Measurements from ENCODE around the gene GRIN3A.

GRIN3A gene

DNA sequence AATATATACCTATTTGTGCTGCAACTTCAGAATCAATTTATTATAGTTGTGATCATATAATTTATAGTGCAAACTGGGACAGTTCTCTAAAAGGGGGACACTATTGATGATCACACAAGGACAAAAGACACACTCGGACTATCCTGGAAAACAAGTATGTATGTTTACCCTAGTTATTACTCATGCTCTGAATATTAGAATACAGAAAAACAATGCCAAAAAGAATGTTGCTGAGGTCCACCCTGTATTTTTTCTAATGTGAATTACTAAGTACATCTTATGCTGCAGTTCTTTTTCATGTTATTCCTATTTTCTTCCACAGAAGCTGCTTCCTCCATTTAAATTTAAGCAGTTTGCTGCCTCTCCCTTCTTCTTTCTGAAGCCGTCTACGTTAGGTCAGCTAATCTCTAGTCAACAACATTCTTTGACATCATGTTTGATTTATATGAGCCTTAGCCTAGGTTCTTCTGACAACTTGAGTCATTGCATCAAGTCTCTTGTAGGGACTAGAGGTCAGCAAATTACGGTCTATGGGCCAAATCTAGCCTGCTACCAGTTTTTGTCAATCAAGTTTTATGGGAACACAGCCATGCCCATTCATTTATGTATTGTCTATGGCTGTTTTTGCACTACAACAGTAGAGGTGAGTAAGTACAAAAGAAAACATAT is 103.6 kb downstream of the GRIN3A start:
- DNase-seq = no peak
- no peak for TF ChIP-seq GATA1 (IDR thresholded peaks at IDR 0.05; ENCODE audit: low read depth, low read length)
- no peak for TF ChIP-seq POLR2A (IDR thresholded peaks at IDR 0.05; ENCODE audit: low read length)

DNA sequence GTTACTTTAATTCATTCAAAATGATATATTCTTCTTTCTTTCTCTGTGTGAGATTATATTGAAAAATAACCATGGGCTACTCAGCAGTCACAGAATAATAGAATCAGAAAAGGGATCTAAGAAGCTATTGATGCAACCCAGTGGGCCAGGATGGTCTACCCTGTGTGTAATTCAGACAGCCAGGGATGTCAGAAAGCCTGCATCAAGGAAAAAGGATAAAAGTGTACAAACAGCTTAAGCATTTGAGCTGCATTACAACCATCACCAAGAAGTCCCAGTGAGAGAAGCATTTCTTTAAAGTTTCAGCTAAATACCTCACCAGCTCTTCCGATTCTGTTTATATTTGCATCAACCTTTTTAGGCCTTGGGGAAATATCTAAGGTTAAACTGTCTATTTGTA is 105.8 kb downstream of the GRIN3A start:
- no peak for DNase-seq
- TF ChIP-seq POLR2A (IDR thresholded peaks at IDR 0.05; ENCODE audit: low read length) (no peak), GATA1 (IDR thresholded peaks at IDR 0.05; ENCODE audit: low read depth, low read length) (no peak)

DNA sequence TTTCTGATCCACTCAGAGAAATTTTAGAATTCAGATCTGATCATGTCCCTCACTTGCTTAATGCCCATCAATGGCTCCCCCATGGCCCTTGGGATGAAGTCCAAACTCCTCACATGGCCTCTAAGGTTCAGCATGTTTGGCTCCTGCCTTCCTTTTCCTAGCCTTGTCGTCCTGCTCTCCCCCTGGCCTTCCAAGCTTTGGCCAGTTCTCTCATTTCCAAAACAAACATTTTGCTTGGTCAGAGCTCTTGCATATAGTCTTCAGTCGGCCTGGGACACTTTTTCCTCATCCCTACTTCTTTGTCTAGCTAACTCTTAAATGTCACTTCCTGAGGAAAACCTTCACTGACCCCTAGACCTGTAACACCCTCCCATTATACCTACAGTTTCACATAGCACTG is 106.6 kb downstream of the GRIN3A start:
- no peak for DNase-seq
- no peak for TF ChIP-seq GATA1 (IDR thresholded peaks at IDR 0.05; ENCODE audit: low read depth, low read length)
- TF ChIP-seq POLR2A (IDR thresholded peaks at IDR 0.05; ENCODE audit: low read length) = no peak

DNA sequence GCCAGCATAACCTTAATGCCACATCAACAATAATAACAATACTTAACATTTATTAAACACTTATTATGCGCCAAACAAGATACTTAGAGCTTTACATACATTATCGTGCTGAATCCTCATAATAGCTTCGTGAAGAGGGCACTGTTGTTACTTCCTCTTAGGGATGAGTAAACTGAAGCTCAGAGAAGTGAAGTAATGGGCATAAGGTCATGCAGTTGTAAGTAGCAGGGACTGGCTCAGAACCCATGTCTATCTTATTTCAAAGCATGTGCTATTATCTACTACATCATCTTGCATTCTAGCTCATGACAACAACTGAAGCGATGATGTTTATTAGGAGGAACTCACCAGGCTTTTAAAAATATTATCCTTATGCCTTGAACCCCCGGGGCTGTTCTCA is 108.8 kb downstream of the GRIN3A start:
- TF ChIP-seq POLR2A (IDR thresholded peaks at IDR 0.05; ENCODE audit: low read length) = no peak
- no peak for TF ChIP-seq GATA1 (IDR thresholded peaks at IDR 0.05; ENCODE audit: low read depth, low read length)
- DNase-seq = no peak

DNA sequence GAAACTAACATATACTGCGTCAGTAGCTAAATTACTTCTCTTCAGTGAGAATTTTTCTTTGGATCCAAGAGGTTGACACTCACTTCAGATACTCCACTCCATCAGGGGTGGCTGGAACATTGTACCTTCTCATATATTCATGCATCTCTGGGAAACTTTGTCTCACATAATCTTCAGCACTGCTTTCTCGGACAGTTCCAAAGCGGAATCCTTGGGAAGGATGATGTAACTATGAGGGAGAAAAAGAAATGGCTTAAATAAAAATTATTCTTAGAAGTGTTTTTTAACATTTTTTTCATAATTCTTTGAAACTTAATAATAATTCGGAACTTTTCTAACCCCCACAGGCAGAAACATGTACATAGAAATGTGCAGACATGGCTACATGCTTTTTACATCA is 110.3 kb downstream of the GRIN3A start:
- no peak for DNase-seq
- TF ChIP-seq GATA1 (IDR thresholded peaks at IDR 0.05; ENCODE audit: low read depth, low read length) = no peak
- TF ChIP-seq POLR2A (IDR thresholded peaks at IDR 0.05; ENCODE audit: low read length) = no peak

DNA sequence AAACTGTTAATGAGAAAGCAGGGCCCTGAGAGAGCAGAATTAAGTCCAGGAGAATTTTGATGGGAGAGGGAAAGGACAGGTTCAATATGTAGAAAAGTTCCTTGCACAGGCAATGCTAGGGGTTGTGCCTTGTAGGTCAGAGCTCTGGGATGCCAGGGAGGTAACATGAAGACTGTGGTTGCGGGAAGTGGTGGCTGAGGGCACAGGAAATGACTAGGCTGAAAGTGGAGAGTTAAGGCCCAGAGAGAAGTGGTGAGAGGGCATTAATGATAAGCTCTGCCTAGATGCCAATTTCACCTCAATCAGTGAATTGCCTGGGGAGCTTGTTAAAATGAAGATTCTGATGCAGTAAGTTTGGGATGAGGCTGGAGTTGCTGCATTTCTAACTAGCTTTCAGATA is 112.2 kb downstream of the GRIN3A start:
- TF ChIP-seq POLR2A (IDR thresholded peaks at IDR 0.05; ENCODE audit: low read length) (no peak), GATA1 (IDR thresholded peaks at IDR 0.05; ENCODE audit: low read depth, low read length) (no peak)
- no peak for DNase-seq

DNA sequence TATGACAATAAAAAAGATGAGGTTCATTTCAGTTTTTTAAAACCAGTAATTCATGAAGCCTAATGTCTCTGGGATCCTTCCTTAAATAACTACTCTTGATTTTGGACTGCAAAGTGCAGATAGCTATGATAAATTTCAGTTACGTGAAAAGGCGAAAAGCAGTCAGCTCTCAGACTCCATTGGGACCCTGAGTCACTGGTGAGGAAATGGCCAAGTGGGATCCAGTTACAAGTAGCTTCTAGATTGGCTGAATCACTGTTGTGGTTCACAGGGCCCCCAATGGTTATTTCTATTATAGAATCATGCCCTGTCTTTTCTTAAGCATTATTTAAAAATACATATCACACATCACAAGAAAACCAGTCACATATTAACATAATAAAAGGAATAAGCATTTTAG is 112.6 kb downstream of the GRIN3A start:
- TF ChIP-seq POLR2A (IDR thresholded peaks at IDR 0.05; ENCODE audit: low read length) = no peak
- no peak for TF ChIP-seq GATA1 (IDR thresholded peaks at IDR 0.05; ENCODE audit: low read depth, low read length)
- no peak for DNase-seq

DNA sequence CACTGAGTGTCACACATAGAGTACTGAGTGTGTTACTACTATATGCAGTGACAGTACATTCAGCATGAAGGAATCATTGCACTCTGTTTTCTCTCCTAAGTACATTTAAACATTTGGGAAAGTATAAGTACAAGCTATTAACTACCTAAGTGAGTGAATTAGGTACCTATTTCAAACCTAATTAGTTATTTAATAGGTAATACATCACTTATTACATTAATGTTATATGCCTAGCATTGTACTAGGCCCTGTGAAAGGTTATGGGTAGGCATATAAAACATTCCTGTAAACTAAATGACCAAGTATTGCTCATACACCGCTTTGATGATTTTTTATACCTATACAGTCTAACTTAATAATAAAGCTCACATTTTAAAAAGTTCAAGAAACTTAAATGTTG is 118.0 kb downstream of the GRIN3A start:
- no peak for TF ChIP-seq POLR2A (IDR thresholded peaks at IDR 0.05; ENCODE audit: low read length)
- DNase-seq = no peak

DNA sequence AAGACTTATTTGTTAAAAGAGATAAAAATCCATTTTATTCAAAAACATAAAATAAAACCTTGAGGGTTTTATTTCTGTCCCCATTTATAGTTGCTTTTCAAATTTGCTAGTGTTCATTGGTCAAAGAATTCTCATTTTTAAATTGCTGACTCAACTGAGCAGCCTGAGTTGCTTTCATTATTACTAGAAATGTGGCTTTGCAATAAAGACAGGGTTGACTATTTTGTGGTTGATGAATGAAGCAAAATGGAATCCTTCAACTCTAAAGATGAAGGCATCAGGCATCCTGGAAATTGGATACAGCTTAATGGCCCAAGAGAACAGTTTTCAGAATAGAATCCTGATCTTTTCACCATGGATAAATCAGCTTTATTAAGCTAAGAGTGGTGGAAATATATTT is 119.7 kb downstream of the GRIN3A start:
- TF ChIP-seq GATA1 (IDR thresholded peaks at IDR 0.05; ENCODE audit: low read depth, low read length) (no peak), POLR2A (IDR thresholded peaks at IDR 0.05; ENCODE audit: low read length) (no peak)
- DNase-seq = no peak

DNA sequence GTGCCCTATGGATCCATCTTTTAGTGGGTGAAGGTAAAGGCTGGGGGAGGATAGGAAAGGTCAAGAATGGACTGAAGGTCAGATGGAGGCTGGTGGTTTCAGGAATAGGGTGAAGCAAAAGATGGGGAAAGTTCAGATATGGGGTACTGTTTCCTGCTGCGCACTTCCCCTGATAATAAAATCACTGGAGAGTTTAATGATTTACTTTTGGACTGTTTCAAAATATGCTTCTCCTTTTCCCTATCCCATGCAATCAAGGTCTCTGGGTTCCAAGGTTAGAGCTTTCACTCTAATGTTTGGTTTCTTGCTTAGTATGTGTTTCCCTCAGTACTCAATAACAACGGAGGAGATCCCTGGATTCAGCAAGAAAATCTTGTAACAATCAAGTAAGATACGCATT is 132.9 kb downstream of the GRIN3A start:
- TF ChIP-seq GATA1 (IDR thresholded peaks at IDR 0.05; ENCODE audit: low read depth, low read length) (no peak), POLR2A (IDR thresholded peaks at IDR 0.05; ENCODE audit: low read length) (no peak)

DNA sequence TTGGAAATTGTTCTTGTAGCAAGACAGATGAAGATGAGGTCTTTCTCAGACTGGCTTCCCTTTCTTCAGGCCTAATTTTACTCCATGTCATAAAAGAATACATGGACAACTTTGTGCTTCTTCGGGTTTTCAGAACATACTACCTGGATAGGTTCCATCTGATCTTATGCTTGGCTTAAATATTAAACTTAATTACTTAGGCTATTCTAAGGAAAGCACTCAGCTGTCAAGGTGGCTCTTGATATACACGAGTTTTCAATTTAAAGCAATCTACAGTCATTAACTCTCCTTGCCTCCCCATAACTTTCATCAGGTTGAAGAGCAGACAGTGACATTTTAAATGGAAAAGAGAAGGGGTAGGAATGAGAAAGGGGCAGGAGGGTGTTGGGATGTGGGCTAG is 134.2 kb downstream of the GRIN3A start:
- TF ChIP-seq POLR2A (IDR thresholded peaks at IDR 0.05; ENCODE audit: low read length) (no peak), GATA1 (IDR thresholded peaks at IDR 0.05; ENCODE audit: low read depth, low read length) (no peak)
- no peak for DNase-seq

More for the DNA sequence above, 132.9 kb downstream of the GRIN3A start:
- no peak for DNase-seq

DNA sequence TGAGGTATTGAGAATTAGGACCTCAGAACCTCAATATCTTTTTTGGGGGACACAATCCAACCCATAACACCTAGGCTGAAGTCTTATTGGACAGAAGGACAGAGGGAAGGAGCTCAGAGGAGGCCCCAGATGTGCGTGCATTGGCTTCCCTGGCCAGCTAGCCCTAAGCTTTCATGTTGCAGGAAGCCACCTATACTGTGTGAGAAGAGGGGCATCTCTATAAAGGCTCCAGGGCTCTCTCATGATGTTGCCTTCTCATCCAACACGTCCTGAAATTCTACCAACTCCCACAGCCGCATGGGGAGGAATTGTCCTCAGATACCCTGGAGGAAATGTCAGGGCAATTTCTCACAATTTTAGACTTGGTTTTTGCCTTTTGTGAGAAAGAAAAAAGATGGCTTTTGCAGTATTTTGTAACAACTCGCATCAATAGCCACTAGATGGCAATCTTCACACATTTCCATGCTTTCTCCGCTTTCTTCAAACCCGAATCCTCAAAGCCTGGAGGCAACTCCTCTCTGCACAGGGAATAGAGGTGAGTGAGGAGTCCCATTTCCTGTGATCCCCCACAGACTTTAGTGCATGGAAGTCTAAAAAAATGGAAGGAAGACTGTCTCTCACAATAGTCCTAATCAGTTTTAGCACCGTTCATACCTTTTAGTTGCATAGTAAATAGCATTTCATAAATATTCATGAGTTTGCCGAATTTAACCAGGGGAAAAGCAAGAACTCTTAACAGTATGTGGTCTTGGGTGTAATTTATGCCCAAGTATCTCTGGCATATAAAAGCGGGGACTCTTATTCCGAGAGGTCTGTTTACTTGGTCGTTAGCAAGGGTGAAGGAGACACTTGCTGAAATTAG is 136.3 kb downstream of the GRIN3A start:
- TF ChIP-seq GATA1 (IDR thresholded peaks at IDR 0.05; ENCODE audit: low read depth, low read length) = no peak
- TF ChIP-seq POLR2A (IDR thresholded peaks at IDR 0.05; ENCODE audit: low read length) = no peak
- peak; percentile 56 to 67 for DNase-seq

DNA sequence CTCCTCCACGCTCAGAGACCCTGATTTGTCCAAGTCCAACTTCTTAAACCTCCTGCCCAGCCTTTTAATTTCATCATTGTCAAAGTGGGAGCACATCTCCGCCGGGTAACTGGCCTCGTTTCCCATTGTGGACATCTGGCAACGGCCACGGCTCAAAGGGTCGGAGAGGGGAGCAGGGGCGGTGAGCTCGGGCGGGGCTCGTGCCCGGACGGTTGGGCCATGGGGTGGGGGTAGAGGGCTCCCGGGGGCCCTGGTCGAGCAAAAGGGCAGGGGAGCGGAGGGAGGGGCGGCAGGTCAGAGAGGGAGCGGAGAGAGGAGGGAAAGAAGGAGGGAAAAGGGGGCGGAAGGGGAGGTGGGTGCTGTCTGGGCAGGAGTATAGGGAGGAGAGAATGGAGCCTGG is 143.7 kb downstream of the GRIN3A start, which contains the start of gene PPP3R2:
PPP3R2 (minus strand) TSS at position 174 of the 400 bp plus-strand sequence; CDS start at position 126, 48 bp downstream.
- TF ChIP-seq GATA1 (IDR thresholded peaks at IDR 0.05; ENCODE audit: low read depth, low read length) (no peak), POLR2A (IDR thresholded peaks at IDR 0.05; ENCODE audit: low read length) (no peak)
- DNase-seq = no peak

DNA sequence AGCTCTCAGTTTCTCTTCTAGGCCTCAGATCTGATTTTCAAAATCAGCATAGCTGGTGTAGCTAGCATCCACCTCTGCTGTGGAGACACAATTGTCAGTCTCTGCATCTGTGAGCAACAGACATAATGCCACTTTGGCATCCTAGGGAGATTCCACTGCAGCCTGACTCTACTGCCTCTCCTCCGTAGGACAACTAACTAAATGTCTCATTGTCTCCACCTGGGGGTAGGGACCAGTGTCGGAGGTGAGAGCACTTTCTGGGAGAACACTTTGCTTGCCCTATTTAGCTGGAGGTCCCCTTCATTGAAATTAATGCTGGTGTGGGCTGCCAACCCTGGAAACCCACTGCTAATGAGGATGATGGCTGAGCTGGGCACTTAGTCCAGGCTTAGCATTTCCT is 145.1 kb downstream of the GRIN3A start:
- no peak for TF ChIP-seq POLR2A (IDR thresholded peaks at IDR 0.05; ENCODE audit: low read length)
- TF ChIP-seq GATA1 (IDR thresholded peaks at IDR 0.05; ENCODE audit: low read depth, low read length) = no peak
- no peak for DNase-seq

DNA sequence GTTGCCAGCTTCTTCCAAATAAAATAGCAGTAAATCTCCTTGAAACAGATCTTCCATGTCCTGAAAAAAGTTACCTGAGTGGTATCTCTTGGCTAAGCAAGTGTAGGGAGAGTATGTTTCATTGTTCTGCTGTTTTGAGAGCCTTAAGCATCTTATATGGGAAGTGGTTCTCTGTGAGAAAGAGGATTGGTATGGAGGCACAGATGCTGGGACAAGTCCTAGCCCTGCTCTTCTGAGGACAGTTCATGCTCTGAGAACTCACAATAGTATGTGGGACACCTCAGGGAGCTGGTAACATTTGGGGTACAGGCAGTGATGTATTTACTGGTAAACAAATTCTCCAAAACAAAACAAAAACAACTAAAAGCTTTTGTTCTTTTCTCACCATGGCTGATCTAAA is 145.7 kb downstream of the GRIN3A start:
- no peak for DNase-seq
- no peak for TF ChIP-seq POLR2A (IDR thresholded peaks at IDR 0.05; ENCODE audit: low read length)
- no peak for TF ChIP-seq GATA1 (IDR thresholded peaks at IDR 0.05; ENCODE audit: low read depth, low read length)

All from erythroblast (primary cell).